GM06990 (cell line): Measurements from ENCODE around the gene COPB1.
"Not testable (repeated sequence)": the region's sequence is repeated elsewhere in the genome, so short reads cannot be mapped to it uniquely, and the experiment has no call there.

Source experiments
- DNase-seq: peaks from one replicate; pipeline ENCODE4 v3.0.0-alpha.2; 2011; ENCODE audit not compliant: insufficient read length; ENCODE audit errors: extremely low read depth
- H3K27me3 ChIP-seq: replicated peaks from 2 replicates; pipeline ENCODE4 v1.6.0; 2011; ENCODE audit warnings: low read length; ENCODE audit not compliant: control insufficient read depth, insufficient read depth
- H3K36me3 ChIP-seq: 2 replicates; pipeline ENCODE4 v1.5.1; 2011; ENCODE audit warnings: low read length; ENCODE audit not compliant: control insufficient read depth, insufficient read depth
- H3K4me3 ChIP-seq: replicated peaks from 2 replicates; pipeline ENCODE4 v1.5.1; 2011; ENCODE audit warnings: low read depth, mild to moderate bottlenecking, control low read depth, low read length
- TF ChIP-seq, protein P1 (sequence below): IDR thresholded peaks from 2 replicates; pipeline ENCODE4 v1.5.1; 2011; ENCODE audit warnings: low read length, control low read depth, mild to moderate bottlenecking, inconsistent platforms; ENCODE audit not compliant: insufficient read depth, poor library complexity, severe bottlenecking

Gene COPB1

DNA sequence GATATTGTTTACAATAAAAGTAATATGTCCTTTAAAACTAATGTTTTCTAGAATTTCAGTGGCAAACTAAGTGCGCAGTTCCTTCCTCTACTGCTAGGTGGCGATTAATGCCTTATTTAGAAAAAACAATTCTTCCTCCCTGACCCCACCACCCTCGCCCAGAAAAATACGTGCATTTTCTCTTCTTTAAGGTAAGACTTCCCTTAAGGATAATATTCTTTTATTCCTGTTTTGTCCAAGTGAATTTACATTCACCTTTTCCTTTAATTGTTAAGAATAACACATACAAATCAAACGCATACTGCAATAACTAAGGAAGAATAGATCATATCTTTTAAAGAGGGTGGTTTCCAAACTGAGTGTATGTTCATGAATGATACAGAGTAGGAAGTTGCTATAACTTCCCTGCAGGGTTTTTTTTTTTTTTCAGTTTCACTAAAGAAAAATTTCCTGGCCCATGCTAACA is 37.6 kb upstream of the COPB1 start:
- no peak overlapping the region for H3K4me3 ChIP-seq
- H3K27me3 ChIP-seq = no peaks in the 10 kb centered on the region
- TF ChIP-seq, protein P1, sequence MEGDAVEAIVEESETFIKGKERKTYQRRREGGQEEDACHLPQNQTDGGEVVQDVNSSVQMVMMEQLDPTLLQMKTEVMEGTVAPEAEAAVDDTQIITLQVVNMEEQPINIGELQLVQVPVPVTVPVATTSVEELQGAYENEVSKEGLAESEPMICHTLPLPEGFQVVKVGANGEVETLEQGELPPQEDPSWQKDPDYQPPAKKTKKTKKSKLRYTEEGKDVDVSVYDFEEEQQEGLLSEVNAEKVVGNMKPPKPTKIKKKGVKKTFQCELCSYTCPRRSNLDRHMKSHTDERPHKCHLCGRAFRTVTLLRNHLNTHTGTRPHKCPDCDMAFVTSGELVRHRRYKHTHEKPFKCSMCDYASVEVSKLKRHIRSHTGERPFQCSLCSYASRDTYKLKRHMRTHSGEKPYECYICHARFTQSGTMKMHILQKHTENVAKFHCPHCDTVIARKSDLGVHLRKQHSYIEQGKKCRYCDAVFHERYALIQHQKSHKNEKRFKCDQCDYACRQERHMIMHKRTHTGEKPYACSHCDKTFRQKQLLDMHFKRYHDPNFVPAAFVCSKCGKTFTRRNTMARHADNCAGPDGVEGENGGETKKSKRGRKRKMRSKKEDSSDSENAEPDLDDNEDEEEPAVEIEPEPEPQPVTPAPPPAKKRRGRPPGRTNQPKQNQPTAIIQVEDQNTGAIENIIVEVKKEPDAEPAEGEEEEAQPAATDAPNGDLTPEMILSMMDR = peak; percentile 71
- DNase-seq = no peak
- H3K36me3 ChIP-seq = no peaks in the 10 kb centered on the region

DNA sequence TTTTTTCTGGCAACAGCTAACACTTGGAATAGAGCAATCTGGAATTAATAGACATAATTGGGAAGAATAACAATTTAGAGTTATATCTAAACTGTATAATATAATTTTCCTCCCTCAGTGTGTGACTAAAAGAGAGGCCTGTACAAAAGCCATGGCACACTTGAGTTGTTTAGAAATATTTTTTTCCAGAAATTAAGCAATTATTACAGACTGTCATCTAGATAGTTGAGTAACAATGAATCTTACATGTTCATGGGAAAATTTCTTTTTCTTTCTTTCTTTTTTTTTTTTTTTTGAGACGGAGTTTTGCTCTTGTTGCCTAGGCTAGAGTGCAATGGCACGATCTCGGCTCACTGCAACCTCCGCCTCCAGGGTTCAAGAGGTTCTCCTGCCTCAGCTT is 35.6 kb upstream of the COPB1 start:
- not testable (repeated sequence) for H3K27me3 ChIP-seq, DNase-seq, H3K36me3 ChIP-seq, H3K4me3 ChIP-seq

DNA sequence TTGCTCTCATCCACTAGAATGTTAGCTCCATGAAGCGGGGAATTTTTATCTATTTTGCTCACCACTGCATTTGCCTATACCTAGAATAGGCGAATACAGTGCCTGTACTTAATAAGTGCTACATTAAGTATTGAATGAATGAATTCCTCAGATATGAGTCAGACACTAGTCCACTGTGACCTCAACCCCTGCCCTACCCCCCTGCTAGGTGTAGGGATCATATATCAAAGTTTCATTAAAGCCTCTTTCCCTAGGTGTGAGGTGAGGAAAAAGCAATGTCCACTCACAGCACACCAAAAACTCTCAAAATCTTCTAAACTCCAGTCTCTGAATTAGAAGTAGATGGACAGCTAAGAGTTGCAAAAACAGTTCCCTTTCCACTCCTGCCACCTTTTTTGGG is 30.3 kb upstream of the COPB1 start:
- TF ChIP-seq, protein P1 = no peak
- DNase-seq = no peak
- no peak overlapping the region for H3K4me3 ChIP-seq
- H3K36me3 ChIP-seq = no peaks in the 10 kb centered on the region
- H3K27me3 ChIP-seq = no peaks in the 10 kb centered on the region

DNA sequence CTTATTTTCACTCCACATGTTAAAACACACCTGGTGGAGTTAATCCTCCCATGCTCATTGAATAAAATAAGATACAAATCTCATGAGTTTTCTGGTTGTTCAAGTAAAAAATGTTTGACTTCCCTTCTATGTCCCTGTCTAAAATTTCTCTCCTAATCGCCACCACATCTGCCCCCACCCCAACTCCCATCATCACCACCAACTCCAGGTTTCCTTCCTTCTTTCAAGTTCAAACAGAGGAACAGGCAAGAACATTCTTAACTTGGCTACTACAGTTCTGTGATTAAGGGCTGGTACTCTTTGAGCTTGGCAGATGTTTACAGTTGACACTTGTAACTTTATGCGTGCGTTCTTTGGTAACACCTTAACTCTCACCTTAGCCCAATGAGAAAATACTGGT is 29.7 kb upstream of the COPB1 start:
- Histone ChIP-seq H3K36me3 (no peaks in the 10 kb centered on the region), H3K4me3 (no peak overlapping the region), H3K27me3 (no peaks in the 10 kb centered on the region)
- DNase-seq = no peak
- TF ChIP-seq, protein P1 = no peak

DNA sequence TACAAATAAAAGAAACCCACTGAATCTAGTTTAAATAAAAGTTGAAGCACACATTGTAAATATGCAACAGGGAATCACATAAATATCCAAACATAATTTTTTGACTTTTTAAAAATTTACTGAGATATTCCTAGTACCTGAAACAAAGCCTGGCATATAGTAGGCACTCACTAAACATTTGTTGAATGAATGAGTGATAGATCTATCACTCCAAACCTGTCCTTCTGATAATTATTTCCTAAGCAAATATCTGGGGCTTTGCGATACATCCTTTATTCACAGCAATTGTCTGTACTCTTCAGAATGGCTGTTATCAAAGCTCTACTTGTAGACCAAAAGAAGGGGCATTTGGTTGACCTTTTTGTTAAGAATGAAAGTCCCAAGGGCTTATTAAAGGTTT is 23.2 kb upstream of the COPB1 start:
- Histone ChIP-seq H3K4me3 (no peak overlapping the region), H3K27me3 (no peaks in the 10 kb centered on the region), H3K36me3 (peaks cover 2% of the 10 kb centered on the region)
- TF ChIP-seq, protein P1 = no peak
- DNase-seq = no peak

DNA sequence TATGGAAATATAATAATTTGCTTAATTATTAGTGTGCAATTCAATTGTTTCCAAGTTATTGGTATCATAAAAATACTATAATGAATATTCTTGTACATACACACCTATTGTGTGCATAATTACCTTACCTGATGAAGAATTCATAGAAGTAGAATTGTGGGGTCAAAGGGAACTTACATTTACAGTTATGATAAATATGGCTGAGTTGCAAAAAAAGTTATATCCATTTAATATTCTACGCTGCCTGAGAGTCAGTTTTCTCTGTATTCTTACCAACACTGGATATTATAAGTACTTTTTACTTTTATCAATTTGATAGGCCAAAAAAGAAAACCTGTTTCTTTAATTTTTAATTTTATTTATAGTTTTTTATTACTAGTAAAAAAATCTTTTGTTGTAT is 22.6 kb upstream of the COPB1 start:
- TF ChIP-seq, protein P1 = no peak
- peaks cover 2% of the 10 kb centered on the region for H3K36me3 ChIP-seq
- H3K4me3 ChIP-seq = no peak overlapping the region
- no peaks in the 10 kb centered on the region for H3K27me3 ChIP-seq
- DNase-seq = no peak
